ENCODE data around the gene NR2E1.

DNA sequence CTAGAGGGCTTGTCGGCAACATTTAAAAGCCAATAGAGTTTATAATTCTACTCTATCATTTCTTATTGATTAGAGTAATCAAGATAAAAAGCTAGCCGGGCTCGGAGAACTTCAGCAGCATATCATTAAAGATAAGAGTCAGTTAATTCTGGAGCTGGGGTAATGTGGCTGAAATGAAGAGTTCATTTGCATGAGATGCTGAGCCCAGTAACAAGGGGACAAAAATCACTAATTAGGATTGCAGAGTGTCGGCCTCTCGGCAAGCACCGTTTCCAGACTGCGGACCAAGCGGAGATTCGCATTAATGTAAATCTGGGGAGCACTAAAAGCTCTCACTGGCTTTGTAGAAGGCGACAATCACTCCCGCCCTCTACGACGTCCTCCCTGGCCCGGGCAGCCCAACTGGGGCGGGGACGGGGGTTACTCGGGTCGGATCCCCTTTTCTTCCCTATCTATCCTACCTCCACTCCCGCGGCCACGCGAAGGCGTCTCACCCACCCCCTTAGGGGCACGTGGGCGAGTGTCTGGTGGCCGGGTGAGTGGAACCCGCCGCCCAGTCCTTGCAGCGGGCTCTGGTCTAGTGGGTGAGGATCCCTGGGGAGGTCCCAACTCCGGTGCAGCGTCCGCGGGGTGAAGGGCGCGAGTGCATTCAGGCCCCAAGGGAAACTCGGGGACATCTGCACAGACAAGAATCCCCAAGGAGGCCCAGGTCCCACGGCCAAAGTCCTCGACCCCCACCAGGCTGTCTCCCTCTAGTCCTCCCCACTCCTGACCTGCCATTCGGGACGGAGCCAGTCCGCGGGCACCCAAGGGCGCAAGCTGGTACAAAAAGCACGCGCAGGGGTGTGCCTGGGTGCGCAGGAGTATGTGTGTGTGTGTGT is 49.0 kb upstream of the NR2E1 start:
- TF ChIP-seq, protein P1, sequence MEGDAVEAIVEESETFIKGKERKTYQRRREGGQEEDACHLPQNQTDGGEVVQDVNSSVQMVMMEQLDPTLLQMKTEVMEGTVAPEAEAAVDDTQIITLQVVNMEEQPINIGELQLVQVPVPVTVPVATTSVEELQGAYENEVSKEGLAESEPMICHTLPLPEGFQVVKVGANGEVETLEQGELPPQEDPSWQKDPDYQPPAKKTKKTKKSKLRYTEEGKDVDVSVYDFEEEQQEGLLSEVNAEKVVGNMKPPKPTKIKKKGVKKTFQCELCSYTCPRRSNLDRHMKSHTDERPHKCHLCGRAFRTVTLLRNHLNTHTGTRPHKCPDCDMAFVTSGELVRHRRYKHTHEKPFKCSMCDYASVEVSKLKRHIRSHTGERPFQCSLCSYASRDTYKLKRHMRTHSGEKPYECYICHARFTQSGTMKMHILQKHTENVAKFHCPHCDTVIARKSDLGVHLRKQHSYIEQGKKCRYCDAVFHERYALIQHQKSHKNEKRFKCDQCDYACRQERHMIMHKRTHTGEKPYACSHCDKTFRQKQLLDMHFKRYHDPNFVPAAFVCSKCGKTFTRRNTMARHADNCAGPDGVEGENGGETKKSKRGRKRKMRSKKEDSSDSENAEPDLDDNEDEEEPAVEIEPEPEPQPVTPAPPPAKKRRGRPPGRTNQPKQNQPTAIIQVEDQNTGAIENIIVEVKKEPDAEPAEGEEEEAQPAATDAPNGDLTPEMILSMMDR (IDR thresholded peaks at IDR 0.05), result no peak
- TF ChIP-seq EP300 (IDR thresholded peaks at IDR 0.05) (no peak), POLR2A (IDR thresholded peaks at IDR 0.05) (no peak), POLR2AphosphoS5 (IDR thresholded peaks at IDR 0.05) (no peak)

Measured in stomach (tissue), 4 donors.